Ovary (tissue), 9 donors: ENCODE results near the gene NRXN3. TPM values are rescaled to one million over a fixed set of nuclear protein-coding genes. Genes with fewer than 3 reads are reported as not detected.

Experiments used
- DNase-seq, 5 donors: peaks; one replicate each; pipeline ENCODE4 v3.0.0-alpha.2; 2019 to 2020
- H3K27ac ChIP-seq, 2 donors: fragments of 200-600 bp; one replicate each; pipeline versions ENCODE4 v1.5.1 to v1.8.0; 2019 to 2022
- H3K27me3 ChIP-seq: fragments of 200-600 bp; one replicate; pipeline ENCODE4 v1.8.0; 2022
- H3K36me3 ChIP-seq: fragments of 200-600 bp; sonication (generic); one replicate; pipeline ENCODE4 v1.5.1; 2019
- H3K4me1 ChIP-seq: one replicate; pipeline ENCODE4 v1.8.1; 2013; ENCODE audit warnings: mild to moderate bottlenecking, moderate library complexity; ENCODE audit not compliant: insufficient read depth
- H3K4me3 ChIP-seq: fragments of 200-600 bp; sonication (generic); one replicate; pipeline ENCODE4 v1.5.1; 2017
- H3K9me3 ChIP-seq, 2 donors: fragments of 200-600 bp in 1 of 2; sonication (generic) in 1 of 2; one replicate each; pipeline versions ENCODE4 v1.5.1 to v1.8.1; 2013 to 2019; ENCODE audit warnings: mild to moderate bottlenecking in 1 of 2, moderate library complexity in 1 of 2
- CTCF ChIP-seq, 3 donors: fragments of 450-650 bp in 2 of 3; fragments of 200-600 bp in 1 of 3; IDR thresholded peaks; one replicate each; pipeline versions ENCODE4 v1.5.1 to v1.8.0; 2016 to 2022; ENCODE audit warnings: antibody characterized with exemption in 3 of 3, mild to moderate bottlenecking in 1 of 3
- EP300 ChIP-seq: sonication (generic); formaldehyde crosslinking; IDR thresholded peaks from one replicate; pipeline ENCODE4 v1.6.1; 2017; ENCODE audit warnings: antibody characterized with exemption
- POLR2A ChIP-seq: fragments of 450-650 bp; IDR thresholded peaks from one replicate; pipeline ENCODE4 v1.6.1; 2017; ENCODE audit warnings: antibody characterized with exemption, mild to moderate bottlenecking, moderate library complexity
- WGBS, 3 donors: extraction: QIAGEN DNeasy Blood & Tissue Kit in 1 of 3; methylation state at CpG; one replicate each; pipeline versions ENCODE4 v1.1.5 to v1.1.7; 2013 to 2017; 5-methylcytosine and 5-hydroxymethylcytosine counted together
- intact Hi-C, 4 donors: fragments of 100-400 bp; cut with DNase I; formaldehyde crosslinking; loops; one replicate each; pipeline versions ENCODE4 v1.11.0 to v1.15.1; 2022 to 2023
- polyA plus RNA-seq, 2 donors: library from polyadenylated mRNA; stranded (reverse); fragments of 200-250 nt in 1 of 2; fragments of 350-450 nt in 1 of 2; fragmentation: Illumina TruSeq in 1 of 2; extraction: RNeasy Lipid Tissue Mini Kit (QIAGEN cat#74804) in 1 of 2; gene quantifications; one replicate each; pipeline ENCODE4 v1.2.3, GENCODE V29; 2013 to 2014
- total RNA-seq, 7 donors: library from RNA; depleted of rRNA in 2 of 7; stranded (reverse); fragments of >200 nt in 2 of 7; fragmentation: NEBNext Ultra II Directional in 3 of 7; extraction: Animal tissue kit (Norgen Biotek cat#: 25700) in 3 of 7; gene quantifications; one replicate each; pipeline versions ENCODE4 v1.1.0 to v1.2.4, GENCODE V29; 2016 to 2023
- donor health status: DM: no; HTN: no; CAD: no; lungs with moderate emphysema.
- donor health status: DM: no; HTN: no; CAD: no.
- donor health status: Bipolar disorder and iron deficiency.
- donor health status: DM: yes; HTN: yes; CAD: no.
- donor health status: DM: no; HTN: no; CAD: no.
- donor health status: DM: yes; HTN: yes; CAD: no.

NRXN3 gene
- total and polyA plus RNA-seq, 9 donors = 0.28 to 6.2 (median 0.82) TPM

GRCh38 chr14:79082883-79083282 lies 912.7 kb downstream of the NRXN3 start:
- H3K27me3 ChIP-seq = no peaks in the 10 kb centered on the region
- no peaks in the 10 kb centered on the region for H3K36me3 ChIP-seq
- no peaks in the 10 kb centered on the region for H3K4me1 ChIP-seq
- no peaks in the 10 kb centered on the region for H3K9me3 ChIP-seq
- 83 to 89% (median 83%) methylated on average over 2 of the region's 2 CpGs for WGBS, 3 donors
- intact Hi-C loops = no loop called here
- DNase-seq = no peak
- no peak overlapping the region for H3K4me3 ChIP-seq
- TF ChIP-seq EP300 (no peak), POLR2A (no peak), CTCF (IDR thresholded peaks at IDR 0.05) (no peak)
- H3K27ac ChIP-seq = no peak overlapping the region

GRCh38 chr14:79083356-79083755 lies 913.2 kb downstream of the NRXN3 start:
- no peak overlapping the region for H3K4me3 ChIP-seq
- H3K27me3 ChIP-seq = no peaks in the 10 kb centered on the region
- 64 to 68% (median 66%) methylated on average over 4 of the region's 4 CpGs for WGBS, 3 donors
- H3K4me1 ChIP-seq = no peaks in the 10 kb centered on the region
- intact Hi-C loops = no loop called here
- H3K36me3 ChIP-seq = no peaks in the 10 kb centered on the region
- no peaks in the 10 kb centered on the region for H3K9me3 ChIP-seq
- H3K27ac ChIP-seq = no peak overlapping the region
- no peak for TF ChIP-seq CTCF (IDR thresholded peaks at IDR 0.05)
- TF ChIP-seq EP300 = no peak
- TF ChIP-seq POLR2A = no peak
- no peak for DNase-seq

- Histone ChIP-seq H3K27ac (no peak overlapping the region), H3K36me3 (no peaks in the 10 kb centered on the region), H3K27me3 (no peaks in the 10 kb centered on the region), H3K4me1 (no peaks in the 10 kb centered on the region), H3K9me3 (no peaks in the 10 kb centered on the region), H3K4me3 (no peak overlapping the region)
- no peak for DNase-seq
- no peak for TF ChIP-seq POLR2A
- TF ChIP-seq CTCF (IDR thresholded peaks at IDR 0.05) = no peak
- no peak for TF ChIP-seq EP300
- intact Hi-C loops = no loop called here
- 53 to 61% (median 56%) methylated on average over 4 of the region's 4 CpGs for WGBS, 3 donors
These were observed 914.7 kb downstream of the NRXN3 start for GRCh38 chr14:79084861-79085260.

GRCh38 chr14:79089576-79089975 lies 919.4 kb downstream of the NRXN3 start:
- WGBS, 3 donors = 18 to 27% (median 24%) methylated on average over 3 of the region's 3 CpGs
- H3K36me3 ChIP-seq = no peaks in the 10 kb centered on the region
- no peak for DNase-seq
- H3K4me3 ChIP-seq = no peak overlapping the region
- H3K27me3 ChIP-seq = no peaks in the 10 kb centered on the region
- no peaks in the 10 kb centered on the region for H3K4me1 ChIP-seq
- TF ChIP-seq CTCF (IDR thresholded peaks at IDR 0.05) (no peak), EP300 (no peak), POLR2A (no peak)
- no peak overlapping the region for H3K27ac ChIP-seq
- intact Hi-C loops = no loop called here
- no peaks in the 10 kb centered on the region for H3K9me3 ChIP-seq
